Heart right ventricle (tissue), 16 donors: ENCODE results near the gene HOPX. TPM values are rescaled to one million over a fixed set of nuclear protein-coding genes. Genes with fewer than 3 reads are reported as not detected.

ENCODE experiments used
- ATAC-seq, 8 donors: fragments of 200-7000 bp; cut with Tn5 transposase; one replicate each; pipeline ENCODE4 v1.9.1; 2020; ENCODE audit warnings: mild to moderate bottlenecking in 8 of 8, moderate library complexity in 8 of 8, moderate number of reproducible peaks in 1 of 8
- DNase-seq, 2 donors: peaks; one replicate each; pipeline ENCODE4 v3.0.0-alpha.2; 2020
- H3K27ac ChIP-seq, 10 donors: fragments of 200-600 bp; sonication (generic) in 2 of 10; one replicate each; pipeline versions ENCODE4 v1.5.0 to v1.8.0; 2020 to 2022; ENCODE audit warnings: mild to moderate bottlenecking in 3 of 10
- H3K27me3 ChIP-seq, 7 donors: fragments of 200-600 bp; one replicate each; pipeline ENCODE4 v1.8.0; 2021 to 2022; ENCODE audit warnings: mild to moderate bottlenecking in 2 of 7
- H3K36me3 ChIP-seq, 9 donors: fragments of 200-600 bp; sonication (generic) in 1 of 9; one replicate each; pipeline versions ENCODE4 v1.5.0 to v1.8.0; 2020 to 2022; ENCODE audit warnings: mild to moderate bottlenecking in 2 of 9
- H3K4me1 ChIP-seq, 9 donors: fragments of 200-600 bp; sonication (generic) in 1 of 9; one replicate each; pipeline versions ENCODE4 v1.5.0 to v1.8.0; 2020 to 2022; ENCODE audit warnings: mild to moderate bottlenecking in 4 of 9
- H3K4me3 ChIP-seq, 10 donors: fragments of 200-600 bp; sonication (generic) in 2 of 10; one replicate each; pipeline versions ENCODE4 v1.5.0 to v1.8.0; 2020 to 2022; ENCODE audit warnings: mild to moderate bottlenecking in 7 of 10, moderate library complexity in 2 of 10
- H3K9me3 ChIP-seq, 11 donors: fragments of 200-600 bp in 10 of 11; sonication (generic) in 2 of 11; one replicate each; pipeline versions ENCODE4 v1.5.0 to v1.8.0; 2013 to 2022; ENCODE audit warnings: mild to moderate bottlenecking in 2 of 11, control low read depth in 1 of 11, moderate library complexity in 1 of 11
- CTCF ChIP-seq, 9 donors: fragments of 200-600 bp; sonication (generic) in 2 of 9; IDR thresholded peaks; one replicate each; pipeline versions ENCODE4 v1.5.0 to v1.8.0; 2021 to 2022; ENCODE audit warnings: antibody characterized with exemption in 9 of 9, mild to moderate bottlenecking in 5 of 9, moderate library complexity in 1 of 9
- WGBS, 2 donors: extraction: QIAGEN DNeasy Blood & Tissue Kit; methylation state at CpG; one replicate each; pipeline ENCODE4 v1.1.7; 2013; ENCODE audit warnings: inconsistent platforms in 1 of 2; 5-methylcytosine and 5-hydroxymethylcytosine counted together
- intact Hi-C, 10 donors: fragments of 100-400 bp; cut with DNase I; formaldehyde crosslinking; loops; one replicate each; pipeline versions ENCODE4 v1.11.1 to v1.14.2; 2022
- polyA plus RNA-seq, 2 donors: library from polyadenylated mRNA; stranded (reverse); fragments of 200-250 nt; gene quantifications; one replicate each; pipeline ENCODE4 v1.2.3, GENCODE V29; 2013
- total RNA-seq, 10 donors: library from RNA; stranded (reverse); fragmentation: NEBNext Ultra II Directional in 3 of 10; extraction: Animal tissue kit (Norgen Biotek cat#: 25700) in 3 of 10; gene quantifications; one replicate each; pipeline versions ENCODE4 v1.2.1 to v1.2.4, GENCODE V29; 2021 to 2023
- donor health status: Arrhythmogenic right ventricular cardiomyopathy.
- donor health status: ischemic (EF 13 %, LVEDD 7.1; RV severe dilation, severe dysfunction).
- donor health status: healthy with polysubstance abuse.
- donor health status: DM: no; HTN: yes; CAD: no.
- donor health status: DM: no; HTN: no; CAD: no.
- donor health status: ischemic (EF 25% LVEDD 6.9; RV normal size, moderate dysfunction).
- donor health status: ischemic (EF 25% LVEDD 5.7; RV mildly dilated, moderate dysfunction).
- donor health status: healthy.
- donor health status: DM: yes; HTN: yes; CAD: no.
- donor health status: Ischemic cardiomyopathy.
- donor health status: ischemic (EF 35%, LVEDD 5.7; RV mildly dilated, moderate dysfunction).
- donor health status: nonischemic (EF 11% LVEDD 7.7; RV severe dilation, severe dysfunction).
- donor health status: DM: yes; HTN: yes; CAD: no.
- donor health status: PGD.
- donor health status: ischemic (EF 29% LVEDD 5.4; RV normal size, mild dysfunction).
- donor health status: nonischemic (EF 23%, LVEDD 6.1; RV moderate dilation, normal function).

The HOPX gene
- total and polyA plus RNA-seq, 12 donors = 0.39 to 90.9 (median 10.4) TPM

GRCh38 chr4:56657818-56658217 is 23.3 kb downstream of the HOPX start:
- Histone ChIP-seq H3K4me3 (no peak overlapping the region), H3K4me1 (peaks cover 0 to 38% (median 20%) of the 10 kb centered on the region in 9 donors), H3K36me3 (no peaks in the 10 kb centered on the region), H3K9me3 (no peaks in the 10 kb centered on the region), H3K27ac (no peak overlapping the region), H3K27me3 (peaks cover 4 to 64% (median 51%) of the 10 kb centered on the region in 7 donors)
- no peak for TF ChIP-seq CTCF (IDR thresholded peaks at IDR 0.05)
- intact Hi-C loops = loop anchor here in 2 of 10 donors (10.0 kb wide), 1 partner anchor 137 kb away; no protein-coding TSS in a partner anchor
- 93 to 97% methylated on average over 4 of the region's 4 CpGs for WGBS, 2 donors
- no peak for ATAC-seq
- no peak for DNase-seq

DNA sequence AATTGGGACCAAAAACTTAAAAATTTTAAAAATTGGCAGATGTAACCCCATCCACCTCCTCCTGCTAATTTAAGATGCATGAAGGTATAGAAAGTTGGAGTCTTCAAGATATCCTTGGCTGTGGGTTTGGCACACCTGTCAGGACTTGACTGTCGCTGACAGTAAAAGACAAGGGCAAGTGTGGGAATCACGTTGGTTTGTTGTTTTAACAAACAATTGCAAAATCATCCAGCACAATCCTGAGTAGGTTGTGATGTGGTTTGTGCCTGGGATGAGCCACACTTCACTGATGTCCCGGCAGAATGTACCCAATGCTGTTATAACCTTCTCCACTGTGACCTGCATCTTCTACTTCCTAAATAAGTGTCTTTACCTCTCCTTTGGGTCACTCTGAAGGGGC is 24.0 kb downstream of the HOPX start:
- peaks cover 4 to 66% (median 55%) of the 10 kb centered on the region in 7 donors for H3K27me3 ChIP-seq
- no peak for ATAC-seq

GRCh38 chr4:56656346-56656643 is 24.8 kb downstream of the HOPX start:
- H3K9me3 ChIP-seq = no peaks in the 10 kb centered on the region
- DNase-seq (peak; percentile 8 to 10), ATAC-seq (peak in 6 of 8 donors; percentile 29 to 61 (median 52))
- peak in 4 of 9 donors; percentile 14 to 43 (median 32) for TF ChIP-seq CTCF (IDR thresholded peaks at IDR 0.05)
- H3K4me1 ChIP-seq = peaks cover 0 to 38% (median 20%) of the 10 kb centered on the region in 9 donors
- peak overlapping the region in 9 of 10 donors; percentile 36 to 62 (median 55) for H3K4me3 ChIP-seq
- H3K27me3 ChIP-seq = peaks cover 4 to 66% (median 55%) of the 10 kb centered on the region in 7 donors
- no peaks in the 10 kb centered on the region for H3K36me3 ChIP-seq
- peak overlapping the region in 2 of 10 donors; percentile 47 to 70 for H3K27ac ChIP-seq
- intact Hi-C loops = loop anchor here in 2 of 10 donors (10.0 kb wide), 1 partner anchor 139 kb away; no protein-coding TSS in a partner anchor
- 7 to 8% methylated on average over 19 of the region's 19 CpGs for WGBS, 2 donors

More for the DNA sequence above, 24.0 kb downstream of the HOPX start:
- intact Hi-C loops = loop anchor here in 2 of 10 donors (10.0 kb wide), 1 partner anchor 138 kb away; no protein-coding TSS in a partner anchor
- Histone ChIP-seq H3K27ac (no peak overlapping the region), H3K9me3 (no peaks in the 10 kb centered on the region), H3K36me3 (no peaks in the 10 kb centered on the region), H3K4me3 (no peak overlapping the region), H3K4me1 (peaks cover 0 to 38% (median 20%) of the 10 kb centered on the region in 9 donors)
- no peak for TF ChIP-seq CTCF (IDR thresholded peaks at IDR 0.05)
- 83 to 93% methylated on average over 3 of the region's 3 CpGs for WGBS, 2 donors
- DNase-seq = no peak

- peak overlapping the region in 2 of 10 donors; percentile 47 to 70 for H3K27ac ChIP-seq
- peak overlapping the region; percentile 21 to 62 (median 55) for H3K4me3 ChIP-seq
- peaks cover 4 to 66% (median 55%) of the 10 kb centered on the region in 7 donors for H3K27me3 ChIP-seq
- WGBS, 2 donors = 0 to 1% methylated on average over 64 to 79 of the region's 79 CpGs
- TF ChIP-seq CTCF (IDR thresholded peaks at IDR 0.05) = no peak
- intact Hi-C loops = loop anchor here in 2 of 10 donors (10.0 kb wide), 1 partner anchor 139 kb away; no protein-coding TSS in a partner anchor
- no peaks in the 10 kb centered on the region for H3K36me3 ChIP-seq
- H3K4me1 ChIP-seq = peaks cover 0 to 38% (median 20%) of the 10 kb centered on the region in 9 donors
- no peaks in the 10 kb centered on the region for H3K9me3 ChIP-seq
- ATAC-seq (peak; percentile 27 to 67 (median 42)), DNase-seq (peak in 1 of 2 donors; percentile 17)
Observed at GRCh38 chr4:56655627-56656345, 25.3 kb downstream of the HOPX start.
